OCI-LY7 (cell line): ENCODE results near the gene IFNB1.
A peak's percentile ranks its signal among the peaks of the same experiment; 100 is the strongest.

Experiments used
- CTCF ChIP-seq: fragments of 200-600 bp; sonication (generic); conservative IDR thresholded peaks from 2 replicates; pipeline ENCODE4 v1.5.1; 2014; ENCODE audit warnings: mild to moderate bottlenecking, antibody characterized with exemption, low read length, moderate library complexity, mixed read lengths
- EZH2phosphoT487 ChIP-seq: fragments of 200-600 bp; sonication (generic); IDR thresholded peaks from 2 replicates; pipeline ENCODE4 v1.6.1; 2018; ENCODE audit warnings: low read depth, borderline replicate concordance, mild to moderate bottlenecking, mixed run types, antibody characterized with exemption, low read length, moderate library complexity, mixed read lengths

GRCh38 chr9:21110708-21111576 lies 33.2 kb upstream of the IFNB1 start:
- peak; percentile 96 for TF ChIP-seq CTCF
- TF ChIP-seq EZH2phosphoT487 = no peak
